Measurements from ENCODE around the gene GRIN2A. TPM values are rescaled to one million over a fixed set of nuclear protein-coding genes. Genes with fewer than 3 reads are reported as not detected.

The GRIN2A gene
- total RNA-seq, 4 donors from 2014 or later, result 0.25 to 26.1 (median 13.5) TPM

GRCh38 chr16:10206215-10206614, 24.0 kb upstream of the GRIN2A start:
- ATAC-seq, result no peak
- TF ChIP-seq POLR2AphosphoS5 (IDR thresholded peaks at IDR 0.05) (no peak), EP300 (IDR thresholded peaks at IDR 0.05) (no peak), POLR2A (IDR thresholded peaks at IDR 0.05) (no peak)
- TF ChIP-seq, protein P1, sequence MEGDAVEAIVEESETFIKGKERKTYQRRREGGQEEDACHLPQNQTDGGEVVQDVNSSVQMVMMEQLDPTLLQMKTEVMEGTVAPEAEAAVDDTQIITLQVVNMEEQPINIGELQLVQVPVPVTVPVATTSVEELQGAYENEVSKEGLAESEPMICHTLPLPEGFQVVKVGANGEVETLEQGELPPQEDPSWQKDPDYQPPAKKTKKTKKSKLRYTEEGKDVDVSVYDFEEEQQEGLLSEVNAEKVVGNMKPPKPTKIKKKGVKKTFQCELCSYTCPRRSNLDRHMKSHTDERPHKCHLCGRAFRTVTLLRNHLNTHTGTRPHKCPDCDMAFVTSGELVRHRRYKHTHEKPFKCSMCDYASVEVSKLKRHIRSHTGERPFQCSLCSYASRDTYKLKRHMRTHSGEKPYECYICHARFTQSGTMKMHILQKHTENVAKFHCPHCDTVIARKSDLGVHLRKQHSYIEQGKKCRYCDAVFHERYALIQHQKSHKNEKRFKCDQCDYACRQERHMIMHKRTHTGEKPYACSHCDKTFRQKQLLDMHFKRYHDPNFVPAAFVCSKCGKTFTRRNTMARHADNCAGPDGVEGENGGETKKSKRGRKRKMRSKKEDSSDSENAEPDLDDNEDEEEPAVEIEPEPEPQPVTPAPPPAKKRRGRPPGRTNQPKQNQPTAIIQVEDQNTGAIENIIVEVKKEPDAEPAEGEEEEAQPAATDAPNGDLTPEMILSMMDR (IDR thresholded peaks at IDR 0.05), result no peak

GRCh38 chr16:10205688-10206087, 23.5 kb upstream of the GRIN2A start:
- no peak overlapping the region for H3K27ac ChIP-seq
- TF ChIP-seq, protein P1 (IDR thresholded peaks at IDR 0.05), result no peak
- no peak for TF ChIP-seq EP300 (IDR thresholded peaks at IDR 0.05)
- no peak for TF ChIP-seq POLR2A (IDR thresholded peaks at IDR 0.05)
- no peak for TF ChIP-seq POLR2AphosphoS5 (IDR thresholded peaks at IDR 0.05)
- peaks cover 0 to 9% (median 0%) of the 10 kb centered on the region in 3 donors for H3K9me3 ChIP-seq
- WGBS, 2 donors (ENCODE audit: low coverage in 1 of 2), result 87 to 95% methylated on average over 3 to 7 of the region's 7 CpGs
- no peaks in the 10 kb centered on the region for H3K36me3 ChIP-seq
- no peak for ATAC-seq
- H3K27me3 ChIP-seq, result peaks cover 19% of the 10 kb centered on the region
- H3K4me3 ChIP-seq, result no peak overlapping the region
- no peaks in the 10 kb centered on the region for H3K4me1 ChIP-seq

More at GRCh38 chr16:10206215-10206614, 24.0 kb upstream of the GRIN2A start:
- Histone ChIP-seq H3K27me3 (peaks cover 17% of the 10 kb centered on the region), H3K9me3 (peaks cover 0 to 9% (median 0%) of the 10 kb centered on the region in 3 donors), H3K27ac (no peak overlapping the region), H3K36me3 (no peaks in the 10 kb centered on the region), H3K4me1 (no peaks in the 10 kb centered on the region), H3K4me3 (no peak overlapping the region)
- 83% methylated on average over 1 of the region's 1 CpG; no CpG with 5 or more reads in 1 of the 2 donors for WGBS, 2 donors (ENCODE audit: low coverage in 1 of 2)

GRCh38 chr16:10202649-10203048, 20.4 kb upstream of the GRIN2A start:
- ATAC-seq, result no peak
- no peak overlapping the region for H3K27ac ChIP-seq
- no peak overlapping the region for H3K4me3 ChIP-seq
- peaks cover 0 to 9% (median 0%) of the 10 kb centered on the region in 3 donors for H3K9me3 ChIP-seq
- H3K4me1 ChIP-seq, result no peaks in the 10 kb centered on the region
- H3K27me3 ChIP-seq, result peaks cover 19% of the 10 kb centered on the region
- 78% methylated on average over 1 of the region's 1 CpG; no CpG with 5 or more reads in 1 of the 2 donors for WGBS, 2 donors (ENCODE audit: low coverage in 1 of 2)
- TF ChIP-seq, protein P1 (IDR thresholded peaks at IDR 0.05), result no peak
- TF ChIP-seq EP300 (IDR thresholded peaks at IDR 0.05) (no peak), POLR2A (IDR thresholded peaks at IDR 0.05) (no peak)
- H3K36me3 ChIP-seq, result no peaks in the 10 kb centered on the region

GRCh38 chr16:10200637-10201586, 18.7 kb upstream of the GRIN2A start:
- Histone ChIP-seq H3K27ac (no peak overlapping the region), H3K36me3 (no peaks in the 10 kb centered on the region), H3K27me3 (peaks cover 19% of the 10 kb centered on the region), H3K4me3 (no peak overlapping the region), H3K9me3 (peaks cover 0 to 9% (median 0%) of the 10 kb centered on the region in 3 donors), H3K4me1 (no peaks in the 10 kb centered on the region)
- TF ChIP-seq EP300 (IDR thresholded peaks at IDR 0.05), result no peak
- TF ChIP-seq, protein P1 (IDR thresholded peaks at IDR 0.05), result no peak
- ATAC-seq, result no peak
- WGBS, 2 donors (ENCODE audit: low coverage in 1 of 2), result 59 to 60% methylated on average over 7 to 8 of the region's 9 CpGs

DNA sequence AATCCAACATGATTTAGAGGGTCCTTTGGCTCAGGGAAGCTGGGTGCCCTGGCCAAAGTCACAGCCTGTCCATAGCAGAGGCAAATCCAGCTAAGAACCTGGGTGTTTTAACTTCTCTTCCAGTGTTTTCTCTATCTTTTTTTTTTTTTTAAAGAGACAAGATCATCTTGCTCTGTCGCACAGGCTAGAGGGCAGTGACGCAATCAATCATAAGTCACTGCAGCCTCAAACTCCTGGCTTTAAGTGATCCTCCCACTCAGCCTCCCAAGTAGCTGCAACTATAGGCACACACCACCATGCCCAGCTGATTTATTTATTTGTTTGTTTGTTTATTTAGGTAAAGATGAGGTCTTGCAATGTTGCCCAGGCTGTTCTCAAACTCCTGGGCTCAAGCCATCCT, 14.8 kb upstream of the GRIN2A start:
- TF ChIP-seq, protein P1 (IDR thresholded peaks at IDR 0.05), result no peak
- TF ChIP-seq POLR2AphosphoS5 (IDR thresholded peaks at IDR 0.05), result no peak
- no peak for TF ChIP-seq POLR2A (IDR thresholded peaks at IDR 0.05)
- TF ChIP-seq EP300 (IDR thresholded peaks at IDR 0.05), result no peak
- no peak overlapping the region for H3K27ac ChIP-seq
- no peaks in the 10 kb centered on the region for H3K4me1 ChIP-seq
- ATAC-seq, result no peak
- H3K9me3 ChIP-seq, result no peaks in the 10 kb centered on the region
- 58 to 71% methylated on average over 2 of the region's 2 CpGs for WGBS, 2 donors (ENCODE audit: low coverage in 1 of 2)
- H3K36me3 ChIP-seq, result no peaks in the 10 kb centered on the region
- no peak overlapping the region for H3K4me3 ChIP-seq
- peaks cover 9% of the 10 kb centered on the region for H3K27me3 ChIP-seq

Data from gastroesophageal sphincter (tissue), 4 donors.